Fibroblast of the conjunctiva (primary cell): ENCODE results near the gene RETREG1.
"Not testable (repeated sequence)": the region's sequence is repeated elsewhere in the genome, so short reads cannot be mapped to it uniquely, and the experiment has no call there.

ENCODE experiments used
- DNase-seq: peaks from one replicate; pipeline ENCODE4 v3.0.0-alpha.2; 2010; ENCODE audit warnings: low read depth

RETREG1 gene

GRCh38 chr5:16615741-16616535 lies 859 bp downstream of the RETREG1 start:
- no peak for DNase-seq

GRCh38 chr5:16612007-16612406 lies 4.8 kb downstream of the RETREG1 start:
- no peak for DNase-seq

- DNase-seq, result not testable (repeated sequence)
Observed at GRCh38 chr5:16610896-16611295, 5.9 kb downstream of the RETREG1 start.

- DNase-seq, result no peak
Observed at GRCh38 chr5:16609412-16609811, 7.4 kb downstream of the RETREG1 start.

GRCh38 chr5:16606628-16607027 lies 10.2 kb downstream of the RETREG1 start:
- no peak for DNase-seq

- DNase-seq, result no peak
Observed at GRCh38 chr5:16603701-16604100, 13.1 kb downstream of the RETREG1 start.

GRCh38 chr5:16603295-16603694 lies 13.5 kb downstream of the RETREG1 start:
- no peak for DNase-seq

- no peak for DNase-seq
Observed at GRCh38 chr5:16602182-16602581, 14.6 kb downstream of the RETREG1 start.

GRCh38 chr5:16600946-16601345 lies 15.9 kb downstream of the RETREG1 start:
- DNase-seq, result no peak

- DNase-seq, result peak; percentile 14
Observed at GRCh38 chr5:16600397-16600796, 16.4 kb downstream of the RETREG1 start.

- no peak for DNase-seq
Observed at GRCh38 chr5:16597946-16598694, 18.7 kb downstream of the RETREG1 start.

- DNase-seq, result no peak
Observed at GRCh38 chr5:16596581-16596940, 20.2 kb downstream of the RETREG1 start.

- no peak for DNase-seq
Observed at GRCh38 chr5:16595881-16596580, 20.8 kb downstream of the RETREG1 start.

- no peak for DNase-seq
Observed at GRCh38 chr5:16593628-16594027, 23.2 kb downstream of the RETREG1 start.

GRCh38 chr5:16593013-16593412 lies 23.8 kb downstream of the RETREG1 start:
- DNase-seq, result peak; percentile 9

- no peak for DNase-seq
Observed at GRCh38 chr5:16592255-16592654, 24.5 kb downstream of the RETREG1 start.

- DNase-seq, result no peak
Observed at GRCh38 chr5:16590685-16591084, 26.1 kb downstream of the RETREG1 start.

- no peak for DNase-seq
Observed at GRCh38 chr5:16589658-16590057, 27.1 kb downstream of the RETREG1 start.

GRCh38 chr5:16588434-16589214 lies 28.2 kb downstream of the RETREG1 start:
- no peak for DNase-seq

GRCh38 chr5:16586556-16586955 lies 30.2 kb downstream of the RETREG1 start:
- DNase-seq, result no peak

GRCh38 chr5:16585041-16585667 lies 31.6 kb downstream of the RETREG1 start:
- DNase-seq, result no peak

GRCh38 chr5:16582081-16582480 lies 34.7 kb downstream of the RETREG1 start:
- no peak for DNase-seq
